ENCODE measurements around the gene IL1RL1.

IL1RL1 gene

GRCh38 chr2:102294802-102295489, 16.4 kb upstream of the IL1RL1 start:
- DNase-seq, result no peak

- DNase-seq, result no peak
Measured at GRCh38 chr2:102295566-102295965, 15.8 kb upstream of the IL1RL1 start.

DNA sequence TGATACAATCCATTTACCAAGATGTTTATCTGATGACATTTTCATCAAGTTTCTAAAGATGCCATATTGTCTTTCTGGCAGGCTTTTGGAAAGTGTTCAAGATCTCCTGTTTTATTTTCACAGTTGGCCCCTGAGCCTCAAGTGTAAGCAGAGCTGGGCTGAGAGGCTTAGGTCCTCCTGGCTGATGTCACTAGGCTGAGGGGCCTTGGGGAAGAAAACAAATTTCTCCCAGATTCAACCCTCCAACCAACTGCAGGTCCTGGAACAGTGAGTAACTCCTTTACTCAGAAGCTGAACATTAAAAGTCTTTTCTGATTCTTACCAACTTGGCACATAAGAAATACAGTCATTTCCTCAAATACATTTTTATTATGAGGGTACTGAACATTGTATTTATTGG, 14.9 kb upstream of the IL1RL1 start:
- DNase-seq, result no peak

GRCh38 chr2:102297891-102298290, 13.5 kb upstream of the IL1RL1 start:
- no peak for DNase-seq

- DNase-seq, result peak; percentile 63
Measured at GRCh38 chr2:102301867-102302362, 9.4 kb upstream of the IL1RL1 start.

GRCh38 chr2:102302458-102302857, 8.9 kb upstream of the IL1RL1 start:
- DNase-seq, result no peak

DNA sequence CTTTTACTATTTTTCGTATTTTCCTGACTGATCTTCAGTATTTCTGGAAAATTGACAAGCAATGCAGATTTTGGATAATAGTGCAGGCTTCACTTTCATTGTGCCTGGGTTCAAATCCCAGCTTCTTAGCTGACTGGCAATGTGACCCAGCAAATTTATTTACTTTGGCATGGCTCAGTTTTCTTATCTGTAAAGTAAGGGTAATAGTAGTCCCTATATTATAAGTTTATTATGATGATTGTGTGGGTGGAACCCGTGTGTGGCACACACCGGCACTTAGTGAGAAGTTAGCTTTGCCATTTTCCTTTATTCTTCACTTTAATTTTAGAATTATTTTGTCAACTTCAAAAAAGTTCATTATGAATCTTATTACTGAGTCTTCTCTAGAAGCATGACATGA, 7.8 kb upstream of the IL1RL1 start:
- DNase-seq, result no peak

DNA sequence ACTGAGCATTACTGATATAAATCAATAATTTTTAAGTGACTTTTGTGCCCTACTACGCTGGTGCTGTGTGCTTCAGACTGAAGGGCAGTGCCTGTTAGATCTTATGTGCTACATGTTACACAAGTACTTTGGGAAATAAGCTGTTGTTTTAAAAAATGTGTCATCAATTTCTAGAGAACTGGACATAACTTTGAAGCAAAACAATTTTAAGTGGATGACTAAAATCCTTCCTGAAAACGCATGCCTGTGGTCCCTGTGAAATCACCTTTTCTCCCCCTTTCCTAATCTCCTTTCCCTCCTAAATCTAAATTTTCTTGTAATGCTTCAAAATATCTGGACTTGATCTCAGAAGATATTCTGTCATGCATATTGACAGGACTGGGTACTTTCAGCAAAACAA, 7.1 kb upstream of the IL1RL1 start:
- DNase-seq, result no peak

DNA sequence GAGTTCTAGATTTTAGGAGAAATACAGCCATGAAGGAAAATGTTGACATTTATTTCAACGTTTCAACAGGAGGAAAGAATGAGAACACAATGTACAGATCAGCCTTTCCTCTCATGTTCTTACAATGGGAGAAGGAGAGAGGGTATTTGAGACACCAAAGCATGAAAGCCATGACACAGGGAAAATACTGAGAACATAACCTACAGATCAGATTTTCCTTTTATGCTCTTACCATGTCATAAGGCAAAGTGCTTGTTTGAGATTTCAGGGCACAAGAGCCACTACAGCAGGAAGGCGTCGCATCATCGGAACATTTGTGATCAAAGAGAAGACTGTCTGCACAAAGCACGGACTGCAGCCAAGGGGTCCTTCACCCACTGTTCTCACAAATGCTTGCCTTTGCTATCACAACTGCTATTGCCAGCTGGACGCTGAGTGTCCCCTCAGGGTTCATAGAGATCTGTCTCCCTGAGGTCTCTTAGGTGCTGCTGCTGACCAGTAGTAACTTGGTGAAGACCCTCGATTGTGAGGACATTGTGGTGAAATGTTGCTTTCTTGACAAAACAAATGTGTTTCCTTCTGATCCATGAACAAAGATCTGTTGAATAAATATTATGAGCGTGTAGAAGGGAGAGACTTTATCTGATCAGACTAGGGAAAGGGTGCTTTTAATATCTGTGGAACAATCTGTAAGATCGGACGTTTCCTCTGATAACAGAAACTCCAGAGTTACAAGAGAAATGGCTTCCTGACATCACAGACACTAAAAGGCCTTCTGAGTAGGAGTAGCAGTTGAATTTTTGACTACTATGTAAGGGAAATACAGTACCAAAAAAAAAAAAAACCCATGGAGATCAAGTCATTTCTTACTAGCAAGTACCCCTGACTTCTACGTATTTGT, 6.4 kb upstream of the IL1RL1 start:
- no peak for DNase-seq

DNA sequence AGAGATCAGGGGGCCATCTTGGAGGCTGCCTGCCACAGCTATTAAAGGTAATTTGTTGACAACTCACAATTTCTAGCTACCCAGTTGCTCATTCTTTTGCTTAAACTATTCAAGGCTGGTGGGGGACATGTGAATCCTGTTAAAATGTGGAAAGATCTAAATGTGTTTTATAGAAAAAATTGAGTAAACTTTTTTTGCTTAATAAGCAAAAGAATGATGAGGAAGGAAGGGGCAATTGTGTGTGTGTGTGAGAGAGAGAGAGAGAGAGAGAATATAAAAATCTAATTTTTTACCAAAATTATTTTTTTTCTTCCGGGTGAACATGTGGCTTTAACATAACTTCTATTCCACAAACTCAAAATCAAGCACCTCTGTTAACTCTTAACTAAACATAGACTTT, 5.2 kb upstream of the IL1RL1 start:
- no peak for DNase-seq

- no peak for DNase-seq
Measured at GRCh38 chr2:102313025-102313424, 1.7 kb downstream of the IL1RL1 start.

DNA sequence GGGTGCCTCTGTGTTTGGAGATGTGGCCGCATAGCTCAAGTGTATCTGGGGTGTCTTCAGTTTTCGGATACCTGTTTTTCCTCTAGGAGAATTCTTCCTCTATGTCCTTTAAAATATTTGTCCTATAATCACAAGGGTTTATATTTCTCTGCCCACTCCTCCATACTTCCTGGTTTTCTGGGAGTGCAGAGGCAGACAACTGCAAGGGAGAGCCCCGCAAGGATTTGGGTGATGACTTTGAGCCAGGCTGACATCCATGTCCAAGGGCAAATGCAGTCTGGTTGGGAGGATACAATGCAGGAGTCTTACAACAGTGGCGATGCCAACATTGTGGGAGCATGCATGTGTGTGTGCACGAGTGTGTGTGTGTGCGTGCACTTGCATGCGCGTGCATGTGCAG, 2.1 kb downstream of the IL1RL1 start:
- DNase-seq, result no peak

- no peak for DNase-seq
Measured at GRCh38 chr2:102313950-102314349, 2.6 kb downstream of the IL1RL1 start.

- DNase-seq, result no peak
Measured at GRCh38 chr2:102315921-102316320, 4.6 kb downstream of the IL1RL1 start.

- DNase-seq, result no peak
Measured at GRCh38 chr2:102317715-102318114, 6.4 kb downstream of the IL1RL1 start.

DNA sequence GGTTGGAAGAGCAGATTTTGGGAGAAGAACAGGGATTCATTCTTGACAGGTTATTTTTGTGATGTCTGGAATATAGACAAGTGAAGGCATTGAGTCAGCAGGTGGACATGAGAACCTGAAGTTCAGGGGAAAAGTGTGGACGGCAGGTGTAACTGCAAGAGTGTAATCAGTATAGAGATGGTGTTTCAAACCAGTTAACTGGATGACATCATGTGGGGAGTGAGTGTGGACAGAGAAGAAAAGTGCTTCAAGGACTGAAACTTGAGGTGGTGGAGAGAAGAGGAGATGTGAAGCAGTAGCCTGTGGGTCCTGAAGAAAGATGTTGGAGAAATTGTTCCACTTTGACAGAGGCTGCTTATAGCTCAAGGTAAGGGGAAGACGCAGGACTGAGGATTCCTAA, 7.1 kb downstream of the IL1RL1 start:
- no peak for DNase-seq

GRCh38 chr2:102321941-102322719, 10.8 kb downstream of the IL1RL1 start:
- DNase-seq, result no peak

- peak; percentile 25 for DNase-seq
Measured at GRCh38 chr2:102324914-102325313, 13.6 kb downstream of the IL1RL1 start.

DNA sequence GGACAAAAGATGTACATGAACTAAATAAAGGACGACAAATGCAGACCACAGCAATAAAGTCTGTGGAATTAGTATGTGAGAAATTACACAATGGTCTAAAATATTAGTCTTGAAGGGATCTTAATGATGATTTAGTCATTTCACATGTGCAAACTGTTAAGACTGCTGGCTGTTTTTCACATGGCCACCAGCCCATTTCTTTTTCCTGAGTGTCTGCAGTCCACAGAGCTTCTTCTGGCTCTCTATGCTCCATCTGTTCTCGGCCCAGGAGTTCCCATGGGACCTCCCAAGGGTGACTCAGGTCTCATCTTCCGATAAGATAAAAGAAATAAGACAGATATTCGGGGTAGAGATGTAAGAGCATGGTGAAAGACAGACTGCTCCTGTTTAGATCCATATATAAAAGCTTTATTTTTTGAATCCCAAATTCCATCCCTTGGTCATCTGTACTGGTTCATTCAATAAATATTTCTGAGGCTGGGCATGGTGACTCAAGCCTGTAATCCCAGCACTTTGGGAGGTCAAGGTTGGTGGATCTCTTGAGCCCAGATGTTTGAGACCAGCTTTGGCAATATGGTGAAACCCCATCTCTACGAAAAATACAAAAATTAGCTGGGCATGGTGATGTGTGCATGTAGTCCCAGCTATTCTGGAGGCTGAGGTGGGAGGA, 20.1 kb downstream of the IL1RL1 start:
- no peak for DNase-seq

- DNase-seq, result no peak
Measured at GRCh38 chr2:102334486-102334885, 23.1 kb downstream of the IL1RL1 start.

DNA sequence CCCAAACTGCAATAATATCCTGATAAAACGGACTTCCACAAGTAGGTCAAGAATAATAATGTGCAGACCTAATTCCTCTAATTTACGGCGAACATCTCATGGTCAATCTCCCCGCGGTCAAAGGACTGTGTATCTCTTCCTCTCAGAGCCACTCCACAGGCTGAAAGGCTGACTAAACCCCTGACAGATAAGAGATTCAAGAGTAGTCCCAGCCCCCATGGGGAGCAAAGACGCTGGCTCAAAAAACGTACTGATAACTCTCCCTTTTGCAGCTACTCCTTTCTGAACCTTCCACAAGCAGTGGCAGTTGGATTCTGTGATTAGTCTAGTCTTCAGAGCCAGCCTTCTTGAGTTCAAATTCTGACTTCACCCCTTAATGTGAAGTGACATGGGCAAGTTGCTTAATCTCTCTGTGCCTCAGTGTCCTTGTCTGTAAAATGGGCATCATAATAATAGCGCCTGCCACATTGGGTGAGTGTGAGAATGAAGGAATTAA, 24.6 kb downstream of the IL1RL1 start:
- no peak for DNase-seq

- DNase-seq, result no peak
Measured at GRCh38 chr2:102336502-102336945, 25.2 kb downstream of the IL1RL1 start.

DNA sequence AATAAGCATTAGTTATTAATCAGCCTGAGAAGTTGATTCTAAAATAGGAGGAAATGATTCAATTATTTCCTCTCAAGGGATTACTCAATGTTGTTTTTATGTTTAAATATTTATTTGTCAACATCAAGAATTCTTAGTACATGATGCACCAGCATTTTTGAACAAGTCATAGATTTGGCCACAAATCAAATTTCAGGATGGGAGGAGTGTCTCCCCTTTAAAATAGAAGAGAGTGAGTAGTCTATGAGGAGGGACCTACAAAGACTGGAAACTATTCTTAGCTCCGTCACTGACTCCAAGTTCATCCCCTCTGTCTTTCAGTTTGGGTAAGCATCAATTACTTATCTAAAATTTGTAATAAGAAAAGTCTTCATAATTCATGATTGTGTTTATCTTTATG, 25.6 kb downstream of the IL1RL1 start:
- DNase-seq, result no peak
